ENCODE results near the gene SPHK2.

DNA sequence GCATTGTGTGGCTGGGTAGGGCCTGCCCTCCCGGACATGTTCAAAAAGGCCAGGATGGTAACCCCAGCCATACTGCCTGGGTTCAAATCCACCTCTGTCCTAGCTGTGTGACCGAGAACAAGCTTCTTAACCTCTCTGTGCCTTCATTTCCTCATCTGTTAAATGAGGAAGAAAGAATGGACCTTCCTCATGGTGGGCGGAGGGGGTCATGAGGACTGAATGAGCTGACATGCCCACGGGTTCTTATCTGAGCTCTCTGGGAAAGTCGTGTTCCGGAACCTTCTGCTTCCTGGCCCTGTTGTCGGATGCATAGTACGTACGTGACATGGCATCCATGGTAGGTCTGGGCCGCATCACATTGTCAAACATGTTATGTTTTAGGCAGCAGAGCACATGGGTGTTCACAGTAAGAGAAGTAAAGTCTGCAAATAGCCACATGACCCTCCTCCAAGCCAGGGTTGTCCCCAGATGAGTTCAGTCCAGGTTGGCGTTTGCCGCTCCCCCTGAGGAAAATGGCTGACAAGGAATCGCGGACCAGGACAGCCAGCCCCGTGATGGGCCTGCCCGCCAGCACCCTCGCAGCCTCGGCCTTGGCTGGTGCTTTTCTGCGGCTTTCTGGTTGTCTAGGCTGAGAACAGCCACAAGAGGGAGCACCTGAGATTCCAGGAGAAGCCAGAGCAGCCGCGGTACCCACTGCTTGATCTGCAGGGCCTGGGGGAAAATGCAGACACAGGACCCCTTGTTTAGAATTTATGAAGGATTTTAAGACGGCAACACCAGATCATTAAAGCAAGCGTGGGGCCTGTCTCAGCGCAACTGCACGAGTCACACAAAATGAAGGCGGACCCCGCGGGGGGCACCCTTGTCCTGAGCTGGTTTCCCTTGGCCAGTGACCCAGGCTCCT is 55.9 kb downstream of the SPHK2 start:
- TF ChIP-seq, protein P1, sequence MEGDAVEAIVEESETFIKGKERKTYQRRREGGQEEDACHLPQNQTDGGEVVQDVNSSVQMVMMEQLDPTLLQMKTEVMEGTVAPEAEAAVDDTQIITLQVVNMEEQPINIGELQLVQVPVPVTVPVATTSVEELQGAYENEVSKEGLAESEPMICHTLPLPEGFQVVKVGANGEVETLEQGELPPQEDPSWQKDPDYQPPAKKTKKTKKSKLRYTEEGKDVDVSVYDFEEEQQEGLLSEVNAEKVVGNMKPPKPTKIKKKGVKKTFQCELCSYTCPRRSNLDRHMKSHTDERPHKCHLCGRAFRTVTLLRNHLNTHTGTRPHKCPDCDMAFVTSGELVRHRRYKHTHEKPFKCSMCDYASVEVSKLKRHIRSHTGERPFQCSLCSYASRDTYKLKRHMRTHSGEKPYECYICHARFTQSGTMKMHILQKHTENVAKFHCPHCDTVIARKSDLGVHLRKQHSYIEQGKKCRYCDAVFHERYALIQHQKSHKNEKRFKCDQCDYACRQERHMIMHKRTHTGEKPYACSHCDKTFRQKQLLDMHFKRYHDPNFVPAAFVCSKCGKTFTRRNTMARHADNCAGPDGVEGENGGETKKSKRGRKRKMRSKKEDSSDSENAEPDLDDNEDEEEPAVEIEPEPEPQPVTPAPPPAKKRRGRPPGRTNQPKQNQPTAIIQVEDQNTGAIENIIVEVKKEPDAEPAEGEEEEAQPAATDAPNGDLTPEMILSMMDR (IDR thresholded peaks at IDR 0.05 in 4 of 5, conservative IDR thresholded peaks at IDR 0.05 in 1 of 5) = peak; percentile 80 to 93 (median 89)
- TF ChIP-seq POLR2A (IDR thresholded peaks at IDR 0.05) = no peak
